ENCODE data around the gene SFTA2. TPM values are rescaled to one million over a fixed set of nuclear protein-coding genes. Genes with fewer than 3 reads are reported as not detected.

SFTA2 gene
- polyA plus RNA-seq, 2 of the 4 experiments (the other 2 are of a cell fraction) = not detected

- Histone ChIP-seq H3K4me2 (no peak overlapping the region), H3K4me1 (no peaks in the 10 kb centered on the region), H3K4me3 (no peak overlapping the region), H3K27ac (no peak overlapping the region), H3K9me3 (no peaks in the 10 kb centered on the region)
- no peak for DNase-seq (ENCODE audit: low read depth in 1 of 2, low spot score in 1 of 2)
- ChIA-PET CTCF (interaction anchor here (1.3 to 3.0 kb wide), 6 partner anchors 13 to 190 kb away, joined by 3 to 13 read pairs (median 4); partner anchors contain the start of gene VARS2), POLR2A (no interaction called here)
- FAIRE-seq = no peak
- ATAC-seq = no peak
- WGBS (ENCODE audit: missing lambda C conversion rate) = 94% methylated on average over 15 of the region's 16 CpGs
- TF ChIP-seq GATA3 (IDR thresholded peaks at IDR 0.05; ENCODE audit: borderline replicate concordance) (no peak), POLR2A (IDR thresholded peaks at IDR 0.05; ENCODE audit: low read length) (no peak)
These were observed 34.1 kb downstream of the SFTA2 start for GRCh38 chr6:30897882-30898281.

GRCh38 chr6:30896541-30896940, 35.4 kb downstream of the SFTA2 start:
- ATAC-seq (no peak), DNase-seq (ENCODE audit: low read depth in 1 of 2, low spot score in 1 of 2) (no peak), FAIRE-seq (no peak)
- H3K27ac ChIP-seq = no peak overlapping the region
- CTCF ChIA-PET = interaction anchor here (0.9 to 3.0 kb wide), 9 partner anchors 14 to 296 kb away, joined by 3 to 13 read pairs (median 3); partner anchors contain the start of gene VARS2
- H3K4me3 ChIP-seq = no peak overlapping the region
- POLR2A ChIA-PET = no interaction called here
- H3K4me1 ChIP-seq = no peaks in the 10 kb centered on the region
- no peaks in the 10 kb centered on the region for H3K9me3 ChIP-seq
- no peak overlapping the region for H3K4me2 ChIP-seq
- no peak for TF ChIP-seq BCL3 (IDR thresholded peaks at IDR 0.05)
- TF ChIP-seq CBX8 (IDR thresholded peaks at IDR 0.05) = no peak
- TF ChIP-seq USF2 (IDR thresholded peaks at IDR 0.05) = no peak
- no peak for TF ChIP-seq FOXS1 (CRISPR knock-in tag; IDR thresholded peaks at IDR 0.05)
- no peak for TF ChIP-seq TP53 (CRISPR knock-in tag; IDR thresholded peaks at IDR 0.05)
- no peak for TF ChIP-seq POLR2A (IDR thresholded peaks at IDR 0.05; ENCODE audit: low read length)
- no peak for TF ChIP-seq CBX2 (IDR thresholded peaks at IDR 0.05; ENCODE audit: borderline replicate concordance, low read depth)
- no peak for TF ChIP-seq SMC3 (IDR thresholded peaks at IDR 0.05)
- no peak for TF ChIP-seq HES2 (IDR thresholded peaks at IDR 0.05)
- TF ChIP-seq HDAC2 (IDR thresholded peaks at IDR 0.05) = no peak
- TF ChIP-seq EHF (CRISPR knock-in tag; IDR thresholded peaks at IDR 0.05) = no peak
- no peak for TF ChIP-seq CHD4 (IDR thresholded peaks at IDR 0.05; ENCODE audit: borderline replicate concordance)
- WGBS (ENCODE audit: missing lambda C conversion rate) = 98% methylated on average over 7 of the region's 13 CpGs

- WGBS (ENCODE audit: missing lambda C conversion rate) = 88% methylated on average over 9 of the region's 10 CpGs
- ChIA-PET CTCF (interaction anchor here (1.1 to 1.5 kb wide), 2 partner anchors 13 to 216 kb away, joined by 3 to 5 read pairs; no protein-coding TSS in a partner anchor), POLR2A (no interaction called here)
- Histone ChIP-seq H3K4me1 (no peaks in the 10 kb centered on the region), H3K9me3 (no peaks in the 10 kb centered on the region), H3K4me2 (no peak overlapping the region), H3K27ac (no peak overlapping the region), H3K4me3 (no peak overlapping the region)
- FAIRE-seq = no peak
- no peak for TF ChIP-seq CBX8 (IDR thresholded peaks at IDR 0.05)
- ATAC-seq = no peak
- no peak for DNase-seq (ENCODE audit: low read depth in 1 of 2, low spot score in 1 of 2)
These were observed 36.6 kb downstream of the SFTA2 start for GRCh38 chr6:30895343-30895742.

- no peak overlapping the region for H3K4me2 ChIP-seq
- H3K27ac ChIP-seq = no peak overlapping the region
- no peak for ATAC-seq
- no peak overlapping the region for H3K4me3 ChIP-seq
- no peak for FAIRE-seq
- ChIA-PET CTCF (interaction anchor here (1.1 to 1.5 kb wide), 2 partner anchors 12 to 216 kb away, joined by 3 to 5 read pairs; no protein-coding TSS in a partner anchor), POLR2A (no interaction called here)
- H3K9me3 ChIP-seq = no peaks in the 10 kb centered on the region
- H3K4me1 ChIP-seq = no peaks in the 10 kb centered on the region
- DNase-seq (ENCODE audit: low read depth in 1 of 2, low spot score in 1 of 2) = no peak
- 95% methylated on average over 3 of the region's 3 CpGs for WGBS (ENCODE audit: missing lambda C conversion rate)
- TF ChIP-seq CBX8 (IDR thresholded peaks at IDR 0.05) (no peak), HDAC2 (IDR thresholded peaks at IDR 0.05) (no peak), PHF8 (IDR thresholded peaks at IDR 0.05; ENCODE audit: borderline replicate concordance, low read depth) (no peak), ZFP36 (IDR thresholded peaks at IDR 0.05; ENCODE audit: borderline replicate concordance, partially characterized antibody) (no peak), HOXA7 (CRISPR knock-in tag; IDR thresholded peaks at IDR 0.05) (no peak), USF2 (IDR thresholded peaks at IDR 0.05) (no peak), CEBPB (IDR thresholded peaks at IDR 0.05) (no peak), TFCP2L1 (CRISPR knock-in tag; IDR thresholded peaks at IDR 0.05) (no peak), MAX (IDR thresholded peaks at IDR 0.05) (no peak), CTCF (IDR thresholded peaks at IDR 0.05) (no peak), PBX3 (IDR thresholded peaks at IDR 0.05) (no peak), TP53 (CRISPR knock-in tag; IDR thresholded peaks at IDR 0.05) (no peak), BHLHE40 (IDR thresholded peaks at IDR 0.05; ENCODE audit: low read depth, low read length) (no peak), HMGXB4 (CRISPR knock-in tag; IDR thresholded peaks at IDR 0.05; ENCODE audit: borderline replicate concordance) (no peak), FOXS1 (CRISPR knock-in tag; IDR thresholded peaks at IDR 0.05) (no peak)
These were observed 37.0 kb downstream of the SFTA2 start for GRCh38 chr6:30894935-30895334.

Measured in A549 (cell line).